Astrocyte of the spinal cord (primary cell): ENCODE measurements around the gene PPAT.
"Not testable (repeated sequence)": the region's sequence is repeated elsewhere in the genome, so short reads cannot be mapped to it uniquely, and the experiment has no call there.

Experiments used
- DNase-seq: peaks from one replicate; pipeline ENCODE4 v3.0.0; 2011; ENCODE audit warnings: low read depth, low spot score
- H3K4me3 ChIP-seq: 2 replicates; pipeline ENCODE4 v1.5.1; 2011; ENCODE audit warnings: low read depth, mild to moderate bottlenecking, low read length, moderate library complexity
- in situ Hi-C: cut with HindIII; loops from 2 replicates; pipeline ENCODE4 v1.10.0; 2017; ENCODE audit warnings: low sequenced_read_pairs
- TF ChIP-seq, protein P1 (sequence below): IDR thresholded peaks from 2 replicates; pipeline ENCODE4 v1.5.1; 2012; ENCODE audit warnings: low read depth, mild to moderate bottlenecking, low read length, inconsistent platforms

PPAT gene

DNA sequence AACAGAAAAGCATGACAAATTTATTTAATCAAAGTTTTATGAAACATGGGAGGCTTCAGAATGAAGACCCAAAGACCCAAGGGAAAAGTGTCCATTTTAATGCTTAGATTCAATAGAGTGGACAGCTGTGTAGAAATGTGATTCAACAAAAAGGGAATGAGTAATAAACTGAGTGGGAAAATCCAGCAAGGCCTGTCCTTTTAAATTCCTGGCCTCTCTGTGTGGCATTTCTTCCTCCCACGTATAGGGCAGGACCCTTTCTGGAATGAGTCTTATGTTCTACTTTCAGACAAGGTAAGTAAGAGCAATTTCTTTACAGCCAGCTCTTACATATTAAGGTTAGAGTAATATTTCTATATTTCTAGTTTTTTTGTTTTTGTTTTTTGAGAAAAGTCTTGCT lies 62.6 kb downstream of the PPAT start:
- no peak overlapping the region for H3K4me3 ChIP-seq
- DNase-seq: no peak
- in situ Hi-C loops: no loop called here
- TF ChIP-seq, protein P1, sequence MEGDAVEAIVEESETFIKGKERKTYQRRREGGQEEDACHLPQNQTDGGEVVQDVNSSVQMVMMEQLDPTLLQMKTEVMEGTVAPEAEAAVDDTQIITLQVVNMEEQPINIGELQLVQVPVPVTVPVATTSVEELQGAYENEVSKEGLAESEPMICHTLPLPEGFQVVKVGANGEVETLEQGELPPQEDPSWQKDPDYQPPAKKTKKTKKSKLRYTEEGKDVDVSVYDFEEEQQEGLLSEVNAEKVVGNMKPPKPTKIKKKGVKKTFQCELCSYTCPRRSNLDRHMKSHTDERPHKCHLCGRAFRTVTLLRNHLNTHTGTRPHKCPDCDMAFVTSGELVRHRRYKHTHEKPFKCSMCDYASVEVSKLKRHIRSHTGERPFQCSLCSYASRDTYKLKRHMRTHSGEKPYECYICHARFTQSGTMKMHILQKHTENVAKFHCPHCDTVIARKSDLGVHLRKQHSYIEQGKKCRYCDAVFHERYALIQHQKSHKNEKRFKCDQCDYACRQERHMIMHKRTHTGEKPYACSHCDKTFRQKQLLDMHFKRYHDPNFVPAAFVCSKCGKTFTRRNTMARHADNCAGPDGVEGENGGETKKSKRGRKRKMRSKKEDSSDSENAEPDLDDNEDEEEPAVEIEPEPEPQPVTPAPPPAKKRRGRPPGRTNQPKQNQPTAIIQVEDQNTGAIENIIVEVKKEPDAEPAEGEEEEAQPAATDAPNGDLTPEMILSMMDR: no peak

DNA sequence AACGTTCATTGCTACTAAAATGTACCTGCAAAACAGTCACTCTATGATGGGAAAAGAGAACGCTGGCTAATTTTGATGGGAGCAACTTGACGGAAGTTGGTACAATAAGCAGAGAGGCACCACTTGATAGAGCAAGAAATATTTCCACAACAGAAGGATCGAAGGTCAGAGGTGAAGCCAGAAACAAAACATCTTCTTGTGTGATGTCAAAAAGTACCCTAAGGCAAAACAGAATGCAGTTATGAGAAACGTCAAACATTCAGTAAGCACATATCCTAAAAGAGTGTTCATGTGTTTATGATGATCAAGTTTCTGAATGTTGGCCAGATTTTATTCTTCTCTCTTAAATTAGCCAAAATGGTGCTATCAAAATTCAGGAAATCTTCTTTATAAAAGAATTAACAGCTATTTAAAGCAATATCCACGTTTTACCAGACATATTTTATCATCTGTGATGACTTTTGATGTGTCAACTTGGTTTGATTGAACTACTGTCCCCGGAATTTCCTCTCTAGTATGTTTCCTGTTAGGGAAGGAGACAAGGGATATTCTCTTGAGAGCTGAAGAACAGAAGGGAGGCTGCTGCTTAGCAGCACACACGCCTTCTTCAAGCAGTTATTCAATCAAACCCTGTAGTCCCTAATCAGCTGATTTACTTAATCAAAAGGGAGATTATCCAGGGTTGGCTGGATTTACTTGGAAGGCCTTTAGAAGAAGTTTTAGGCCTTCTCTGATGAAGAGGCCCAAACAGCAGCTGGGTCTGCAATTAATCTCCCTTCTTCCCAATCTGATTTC lies 63.8 kb downstream of the PPAT start:
- TF ChIP-seq, protein P1: no peak
- in situ Hi-C loops: no loop called here
- no peak overlapping the region for H3K4me3 ChIP-seq
- DNase-seq: no peak

DNA sequence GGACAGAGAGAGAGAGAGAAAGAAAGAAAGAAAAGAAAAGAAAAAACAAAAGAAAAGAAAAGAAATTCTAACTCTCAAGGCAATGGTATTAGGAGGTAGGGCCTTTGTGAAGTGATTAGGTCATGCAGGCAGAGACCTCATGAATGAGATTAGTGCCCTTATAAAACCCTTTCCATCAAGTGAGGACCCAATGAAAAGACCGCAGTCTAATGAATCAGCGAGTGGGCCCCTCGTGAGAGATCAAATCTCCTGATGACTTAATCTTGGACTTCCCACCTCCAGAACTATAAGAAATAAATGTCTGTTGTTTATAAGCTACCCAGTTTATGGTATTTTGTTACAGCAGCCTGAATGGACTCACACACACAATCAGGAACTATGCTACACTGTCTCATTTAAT lies 65.0 kb downstream of the PPAT start:
- TF ChIP-seq, protein P1: no peak
- DNase-seq: no peak
- in situ Hi-C loops: no loop called here
- no peak overlapping the region for H3K4me3 ChIP-seq

DNA sequence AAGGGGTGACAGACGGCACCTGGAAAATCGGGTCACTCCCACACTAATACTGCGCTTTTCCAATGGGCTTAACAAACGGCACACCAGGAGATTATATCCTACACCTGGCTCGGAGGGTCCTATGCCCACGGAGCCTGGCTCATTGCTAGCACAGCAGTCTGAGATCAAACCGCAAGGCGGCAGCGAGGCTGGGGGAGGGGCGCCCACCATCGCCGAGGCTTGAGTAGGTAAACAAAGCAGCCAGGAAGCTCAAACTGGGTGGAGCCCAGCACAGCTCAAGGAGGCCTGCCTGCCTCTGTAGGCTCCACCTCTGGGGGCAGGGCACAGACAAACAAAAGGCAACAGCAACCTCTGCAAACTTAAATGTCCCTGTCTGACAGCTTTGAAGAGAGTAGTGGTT lies 72.4 kb downstream of the PPAT start:
- H3K4me3 ChIP-seq, DNase-seq, in situ Hi-C loops: not testable (repeated sequence)

DNA sequence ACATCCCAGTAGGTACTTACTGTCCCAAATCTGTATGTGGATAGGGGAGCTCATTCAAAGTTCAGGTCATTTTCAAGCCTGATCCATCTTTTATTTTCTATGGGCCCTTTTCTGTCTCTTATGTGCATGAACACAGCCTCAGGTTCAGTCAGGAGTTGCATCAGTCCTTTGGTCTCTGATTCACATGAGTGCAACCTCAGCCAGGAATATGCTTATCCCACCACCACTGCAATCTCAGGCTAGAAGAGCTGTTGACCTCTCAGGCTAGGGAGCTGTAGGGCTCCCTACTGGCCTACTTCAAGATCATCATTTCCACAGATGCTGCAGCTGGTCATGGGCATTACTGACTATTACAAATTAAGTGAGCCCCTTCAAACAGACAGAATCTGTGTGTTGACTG lies 75.3 kb downstream of the PPAT start:
- H3K4me3 ChIP-seq: no peak overlapping the region
- in situ Hi-C loops: no loop called here
- no peak for DNase-seq
- TF ChIP-seq, protein P1: no peak

DNA sequence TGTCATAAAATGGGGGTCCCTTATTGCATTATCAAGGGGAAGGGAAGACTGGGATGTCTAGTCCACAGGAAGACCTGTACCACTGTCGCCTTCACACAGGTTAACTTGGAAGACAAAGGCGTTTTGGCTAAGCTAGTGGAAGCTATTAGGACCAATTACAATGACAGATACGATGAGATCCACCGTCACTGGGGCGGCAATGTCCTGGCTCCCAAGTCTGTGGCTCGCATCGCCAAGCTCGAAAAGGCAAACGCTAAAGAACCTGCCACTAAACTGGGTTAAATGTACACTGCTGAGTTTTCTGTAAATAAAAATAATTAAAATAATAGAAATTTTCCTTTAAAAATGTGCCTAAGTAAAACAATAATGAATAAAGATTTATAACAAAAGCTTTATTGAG lies 78.8 kb downstream of the PPAT start:
- DNase-seq: no peak
- in situ Hi-C loops: no loop called here
- TF ChIP-seq, protein P1: no peak
- H3K4me3 ChIP-seq: no peak overlapping the region

DNA sequence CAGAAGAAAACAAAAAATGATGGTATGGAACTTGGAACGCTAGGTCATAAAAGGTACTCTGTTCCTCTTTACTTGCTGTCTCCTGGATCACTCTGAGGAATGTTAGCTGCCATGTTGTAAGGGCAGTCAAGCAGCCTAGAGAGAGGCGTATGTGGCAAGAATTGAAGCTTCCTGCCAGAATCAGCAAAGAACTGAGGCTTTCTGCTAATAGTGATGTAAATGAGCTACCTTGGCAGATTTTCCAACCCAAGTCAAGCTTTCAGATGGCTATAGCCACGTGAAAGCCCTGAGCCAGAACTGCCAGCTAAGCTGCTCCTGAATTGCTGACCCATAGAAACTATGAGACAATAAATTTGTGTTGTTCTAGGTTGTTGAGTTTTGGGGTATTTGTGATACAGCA lies 86.8 kb downstream of the PPAT start:
- H3K4me3 ChIP-seq: no peak overlapping the region
- DNase-seq: no peak
- in situ Hi-C loops: no loop called here
- TF ChIP-seq, protein P1: no peak
